ENCODE results near the gene OLFM2. TPM values are rescaled to one million over a fixed set of nuclear protein-coding genes. Genes with fewer than 3 reads are reported as not detected.

Gene OLFM2
- total and polyA plus RNA-seq, 9 of the 15 experiments (the other 6 are each of a cell fraction or from before 2014, with no cell fraction given): 0.10 to 0.33 (median 0.23) TPM; not detected in 4

GRCh38 chr19:9865732-9866501 lies 70.4 kb downstream of the OLFM2 start:
- H3K27me3 ChIP-seq (ENCODE audit: control insufficient read depth in 2 of 2, insufficient read depth in 2 of 2, low read length in 2 of 2): peaks cover 24 to 37% of the 10 kb centered on the region in 2 experiments; a peak in 4 of 5 replicates
- H3K4me2 ChIP-seq (ENCODE audit: insufficient read depth, low read length): no peak overlapping the region
- H3K9me3 ChIP-seq (replicated peaks; ENCODE audit: control insufficient read depth, insufficient read depth, low read depth, low read length): no peaks in the 10 kb centered on the region
- H3K9me1 ChIP-seq (ENCODE audit: control insufficient read depth, insufficient read depth, low read length): no peaks in the 10 kb centered on the region
- no peak overlapping the region for H3K27ac ChIP-seq (ENCODE audit: extremely low read depth, low read depth, low read length)
- CTCF ChIA-PET (ENCODE audit: low intra/inter-chr PET ratio): interaction anchor here (0.6 kb wide), 1 partner anchor 158 kb away, joined by 3 read pairs; no protein-coding TSS in a partner anchor
- no peak overlapping the region for H2AFZ ChIP-seq (ENCODE audit: low read depth, low read length)
- H4K20me1 ChIP-seq (replicated peaks; ENCODE audit: control insufficient read depth, insufficient read depth, low read length): 0 out of 2 replicates have a peak, but pooled peaks cover 4% of the 10 kb centered on the region
- H3K4me1 ChIP-seq (replicated peaks in 1 of 2; ENCODE audit: control insufficient read depth in 2 of 2, insufficient read depth in 2 of 2, low read length in 2 of 2): no peaks in the 10 kb centered on the region
- intact Hi-C loops (cut with micrococcal nuclease): no loop called here
- no peaks in the 10 kb centered on the region for H3K36me3 ChIP-seq (ENCODE audit: control insufficient read depth, insufficient read depth, low read length)
- no peak for ATAC-seq
- in situ Hi-C loops (cut with MboI): no loop called here
- no peak for FAIRE-seq
- no TSS peak for BruUV-seq (replicated peaks)
- no peak overlapping the region for H3K9ac ChIP-seq (ENCODE audit: insufficient read depth in 1 of 2, low read depth in 2 of 2, low read length in 2 of 2)
- no peak for DNase-seq (ENCODE audit: extremely low read depth in 1 of 4, low spot score in 3 of 4)
- no peak overlapping the region for H3K4me3 ChIP-seq
- WGBS (ENCODE audit: insufficient coverage, low coverage, missing lambda C conversion rate): 5% methylated on average over 16 of the region's 16 CpGs
- POLR2A ChIA-PET: interaction anchor here (1.2 kb wide), 1 partner anchor 9 kb away, joined by 3 read pairs; no protein-coding TSS in a partner anchor
- no peaks in the 10 kb centered on the region for H3K79me2 ChIP-seq (ENCODE audit: control insufficient read depth, insufficient read depth, low read length)
- TF ChIP-seq ZNF639 (CRISPR knock-in tag; conservative IDR thresholded peaks at IDR 0.05 in 1 of 2, IDR thresholded peaks at IDR 0.05 in 1 of 2) (no peak), KDM1A (IDR thresholded peaks at IDR 0.05) (no peak), TARDBP (IDR thresholded peaks at IDR 0.05) (no peak), TBL1XR1 (IDR thresholded peaks at IDR 0.05; ENCODE audit: low read length in 2 of 2) (no peak), ZKSCAN3 (CRISPR knock-in tag; IDR thresholded peaks at IDR 0.05) (no peak), TRIM24 (IDR thresholded peaks at IDR 0.05) (no peak), ZNF431 (CRISPR knock-in tag; IDR thresholded peaks at IDR 0.05) (no peak), POU5F1 (IDR thresholded peaks at IDR 0.05; ENCODE audit: borderline replicate concordance, low read depth, low read length, partially characterized antibody) (no peak), DLX4 (CRISPR knock-in tag; IDR thresholded peaks at IDR 0.05) (no peak), ZHX1 (conservative IDR thresholded peaks at IDR 0.05; ENCODE audit: low read length) (no peak), CEBPB (tag; IDR thresholded peaks at IDR 0.05) (no peak), ZNF644 (tag; IDR thresholded peaks at IDR 0.05; ENCODE audit: low read depth) (no peak), ASH1L (IDR thresholded peaks at IDR 0.05; ENCODE audit: borderline replicate concordance, low read depth, partially characterized antibody) (no peak), POLR2H (tag; IDR thresholded peaks at IDR 0.05; ENCODE audit: low read depth) (no peak), RBBP5 (IDR thresholded peaks at IDR 0.05; ENCODE audit: borderline replicate concordance, insufficient read depth, low read length, poor library complexity, severe bottlenecking) (no peak), SREBF2 (CRISPR knock-in tag; IDR thresholded peaks at IDR 0.05) (no peak), TOE1 (IDR thresholded peaks at IDR 0.05; ENCODE audit: borderline replicate concordance) (no peak), TOE1 (CRISPR knock-in tag; IDR thresholded peaks at IDR 0.05; ENCODE audit: borderline replicate concordance, low read depth) (no peak)
